H9 (cell line): ENCODE results near the gene MYRIP. TPM values are rescaled to one million over a fixed set of nuclear protein-coding genes. Genes with fewer than 3 reads are reported as not detected.
"Not testable (repeated sequence)": the region's sequence is repeated elsewhere in the genome, so short reads cannot be mapped to it uniquely, and the experiment has no call there.

Experiments
- DNase-seq: peaks from one replicate; pipeline ENCODE4 v3.0.0-alpha.2; 2017
- H2AFZ ChIP-seq: one replicate; pipeline ENCODE4 v1.6.1; 2013; ENCODE audit warnings: mild to moderate bottlenecking, low read length, control low read depth, moderate library complexity
- H2AK5ac ChIP-seq: 2 replicates; pipeline ENCODE4 v1.6.1; 2013; ENCODE audit warnings: low read length, control low read depth, mixed read lengths; ENCODE audit not compliant: insufficient read length
- H2BK120ac ChIP-seq: one replicate; pipeline ENCODE4 v1.6.1; 2013; ENCODE audit warnings: low read depth, mild to moderate bottlenecking, low read length, control low read depth, inconsistent platforms; ENCODE audit not compliant: poor library complexity, severe bottlenecking
- H2BK12ac ChIP-seq: 2 replicates; pipeline ENCODE4 v1.6.1; 2013; ENCODE audit warnings: low read length, control low read depth, mixed read lengths, low read depth; ENCODE audit not compliant: insufficient read length
- H2BK15ac ChIP-seq: 2 replicates; pipeline ENCODE4 v1.6.1; 2013; ENCODE audit warnings: low read depth, low read length, control low read depth
- H2BK20ac ChIP-seq: one replicate; pipeline ENCODE4 v1.6.1; 2013; ENCODE audit warnings: low read depth, mild to moderate bottlenecking, low read length, control low read depth, inconsistent platforms; ENCODE audit not compliant: poor library complexity, severe bottlenecking
- H2BK5ac ChIP-seq: 2 replicates; pipeline ENCODE4 v1.6.1; 2013; ENCODE audit warnings: low read length, control low read depth, mixed read lengths; ENCODE audit not compliant: insufficient read length
- H3K14ac ChIP-seq: 2 replicates; pipeline ENCODE4 v1.6.1; 2013; ENCODE audit warnings: low read length, control low read depth; ENCODE audit not compliant: insufficient read depth
- H3K18ac ChIP-seq: 2 replicates; pipeline ENCODE4 v1.6.1; 2013; ENCODE audit warnings: low read depth, mild to moderate bottlenecking, mixed read lengths, low read length, control low read depth; ENCODE audit not compliant: insufficient read length
- H3K23ac ChIP-seq: 2 replicates; pipeline ENCODE4 v1.6.1; 2013; ENCODE audit warnings: low read length, control low read depth, mixed read lengths, low read depth; ENCODE audit not compliant: insufficient read length
- H3K23me2 ChIP-seq: 2 replicates; pipeline ENCODE4 v1.6.1; 2013; ENCODE audit warnings: low read depth, mild to moderate bottlenecking, mixed read lengths, low read length, control low read depth; ENCODE audit not compliant: insufficient read length, poor library complexity, severe bottlenecking
- H3K27ac ChIP-seq: 2 replicates; pipeline ENCODE4 v1.5.1; 2013; ENCODE audit warnings: low read length, control low read depth, mixed read lengths, low read depth; ENCODE audit not compliant: insufficient read length
- H3K27me3 ChIP-seq: 2 replicates; pipeline ENCODE4 v1.6.1; 2013; ENCODE audit warnings: low read length, control low read depth, inconsistent platforms; ENCODE audit not compliant: insufficient read depth
- H3K4ac ChIP-seq: 2 replicates; pipeline ENCODE4 v1.6.1; 2013; ENCODE audit warnings: low read depth, mild to moderate bottlenecking, control low read depth, inconsistent platforms, low read length, moderate library complexity
- H3K4me1 ChIP-seq: 2 replicates; pipeline ENCODE4 v1.6.1; 2013; ENCODE audit warnings: low read length, control low read depth, inconsistent platforms; ENCODE audit not compliant: insufficient read depth
- H3K4me2 ChIP-seq: 2 replicates; pipeline ENCODE4 v1.6.1; 2013; ENCODE audit warnings: low read length, control low read depth, mixed read lengths; ENCODE audit not compliant: insufficient read length, insufficient read depth
- H3K56ac ChIP-seq: 2 replicates; pipeline ENCODE4 v1.6.1; 2013; ENCODE audit warnings: low read depth, mild to moderate bottlenecking, mixed read lengths, low read length, control low read depth; ENCODE audit not compliant: insufficient read length
- H3K79me1 ChIP-seq: 2 replicates; pipeline ENCODE4 v1.6.1; 2013; ENCODE audit warnings: low read depth, mild to moderate bottlenecking, moderate library complexity, low read length, control low read depth, inconsistent platforms; ENCODE audit not compliant: insufficient read depth, poor library complexity, severe bottlenecking
- H3K79me2 ChIP-seq: 2 replicates; pipeline ENCODE4 v1.6.1; 2013; ENCODE audit warnings: low read length, control low read depth, inconsistent platforms; ENCODE audit not compliant: insufficient read depth
- H3K9ac ChIP-seq: 2 replicates; pipeline ENCODE4 v1.6.1; 2013; ENCODE audit warnings: low read length, control low read depth, mixed read lengths; ENCODE audit not compliant: insufficient read length; ENCODE audit errors: extremely low read depth
- H3K9me3 ChIP-seq: one replicate; pipeline ENCODE4 v1.6.1; 2013; ENCODE audit warnings: low read depth, low read length, inconsistent platforms; ENCODE audit not compliant: control insufficient read depth
- H3T11ph ChIP-seq: one replicate; pipeline ENCODE4 v1.6.1; 2013; ENCODE audit warnings: mild to moderate bottlenecking, low read length, control low read depth, inconsistent platforms
- H4K20me1 ChIP-seq: one replicate; pipeline ENCODE4 v1.6.1; 2013; ENCODE audit not compliant: control insufficient read depth, insufficient read length, insufficient read depth
- H4K5ac ChIP-seq: 2 replicates; pipeline ENCODE4 v1.6.1; 2013; ENCODE audit warnings: low read depth, mild to moderate bottlenecking, mixed read lengths, low read length, control low read depth; ENCODE audit not compliant: insufficient read length
- H4K8ac ChIP-seq: replicated peaks from 2 replicates; pipeline ENCODE4 v1.6.1; 2013; ENCODE audit warnings: low read length, control low read depth, mixed read lengths, low read depth; ENCODE audit not compliant: insufficient read length
- H4K91ac ChIP-seq: 2 replicates; pipeline ENCODE4 v1.6.1; 2013; ENCODE audit warnings: low read depth, mild to moderate bottlenecking, moderate library complexity, mixed read lengths, low read length, control low read depth; ENCODE audit not compliant: insufficient read length
- H3K27ac Mint-ChIP-seq, 3 experiments: 2 replicates in 2 of 3; 3 replicates in 1 of 3; pipeline ENCODE4 v1.8.0; 2020 to 2021; ENCODE audit warnings: mixed read lengths in 3 of 3, mild to moderate bottlenecking in 1 of 3, moderate library complexity in 1 of 3
- H3K27me3 Mint-ChIP-seq: 2 replicates; pipeline ENCODE4 v1.8.0; 2021; ENCODE audit warnings: low read depth, mild to moderate bottlenecking, moderate library complexity, mixed read lengths
- H3K36me3 Mint-ChIP-seq, 3 experiments: 2 replicates in 2 of 3; 3 replicates in 1 of 3; pipeline ENCODE4 v1.8.0; 2020 to 2021; ENCODE audit warnings: low read depth in 3 of 3, mixed read lengths in 3 of 3; ENCODE audit not compliant: insufficient read depth in 1 of 3
- H3K4me1 Mint-ChIP-seq, 2 experiments: 2 replicates each; pipeline ENCODE4 v1.8.0; 2020; ENCODE audit warnings: mixed read lengths in 2 of 2
- H3K4me3 Mint-ChIP-seq, 2 experiments: 2 replicates in 1 of 2; 3 replicates in 1 of 2; pipeline ENCODE4 v1.8.0; 2020 to 2021; ENCODE audit warnings: mild to moderate bottlenecking in 2 of 2, mixed read lengths in 2 of 2, moderate library complexity in 1 of 2
- H3K9me3 Mint-ChIP-seq, 2 experiments: 2 replicates in 1 of 2; 3 replicates in 1 of 2; pipeline ENCODE4 v1.8.0; 2020; ENCODE audit warnings: mild to moderate bottlenecking in 2 of 2, mixed read lengths in 2 of 2, moderate library complexity in 1 of 2
- WGBS: extraction: QIAGEN DNeasy Blood & Tissue Kit; methylation state at CpG from one replicate; pipeline ENCODE4 v1.1.7; 2013; ENCODE audit warnings: missing lambda C conversion rate, low lambda C conversion rate, mixed read lengths; ENCODE audit not compliant: insufficient read length; ENCODE audit errors: extremely low coverage; 5-methylcytosine and 5-hydroxymethylcytosine counted together
- total RNA-seq: library from RNA; stranded (reverse); gene quantifications from 2 replicates; pipeline ENCODE4 v1.2.1, GENCODE V29; 2021
- TF ChIP-seq, protein P1 (sequence below): fragments of 200-600 bp; sonication (generic); conservative IDR thresholded peaks from 3 replicates; pipeline ENCODE4 v1.8.0; 2021; ENCODE audit warnings: antibody characterized with exemption, mild to moderate bottlenecking

The MYRIP gene
- total RNA-seq, 1 experiment from 2014 or later, result 1.8 TPM

GRCh38 chr3:40073310-40074007 lies 264.1 kb downstream of the MYRIP start:
- H3K27ac Mint-ChIP-seq, result no peak overlapping the region
- Histone ChIP-seq H3K4me1 (no peaks in the 10 kb centered on the region), H2BK12ac (no peak overlapping the region), H4K91ac (no peak overlapping the region), H3K4ac (no peak overlapping the region), H3K79me1 (no peaks in the 10 kb centered on the region), H3K27me3 (no peaks in the 10 kb centered on the region), H3K18ac (no peak overlapping the region), H2BK120ac (no peak overlapping the region), H3K56ac (no peak overlapping the region), H3K9me3 (no peaks in the 10 kb centered on the region), H3K27ac (no peak overlapping the region), H2AK5ac (no peak overlapping the region), H4K5ac (no peak overlapping the region), H3K79me2 (no peaks in the 10 kb centered on the region), H3K23me2 (no peaks in the 10 kb centered on the region), H3K23ac (no peak overlapping the region), H3K4me2 (no peak overlapping the region), H2BK20ac (no peak overlapping the region), H3K9ac (no peak overlapping the region), H4K20me1 (no peaks in the 10 kb centered on the region), H4K8ac (no peak overlapping the region), H2BK15ac (no peak overlapping the region), H3K14ac (no peak overlapping the region), H2AFZ (no peak overlapping the region), H2BK5ac (no peak overlapping the region), H3T11ph (no peak overlapping the region)
- no CpG with 5 or more reads among the region's 11 CpGs for WGBS
- TF ChIP-seq, protein P1, sequence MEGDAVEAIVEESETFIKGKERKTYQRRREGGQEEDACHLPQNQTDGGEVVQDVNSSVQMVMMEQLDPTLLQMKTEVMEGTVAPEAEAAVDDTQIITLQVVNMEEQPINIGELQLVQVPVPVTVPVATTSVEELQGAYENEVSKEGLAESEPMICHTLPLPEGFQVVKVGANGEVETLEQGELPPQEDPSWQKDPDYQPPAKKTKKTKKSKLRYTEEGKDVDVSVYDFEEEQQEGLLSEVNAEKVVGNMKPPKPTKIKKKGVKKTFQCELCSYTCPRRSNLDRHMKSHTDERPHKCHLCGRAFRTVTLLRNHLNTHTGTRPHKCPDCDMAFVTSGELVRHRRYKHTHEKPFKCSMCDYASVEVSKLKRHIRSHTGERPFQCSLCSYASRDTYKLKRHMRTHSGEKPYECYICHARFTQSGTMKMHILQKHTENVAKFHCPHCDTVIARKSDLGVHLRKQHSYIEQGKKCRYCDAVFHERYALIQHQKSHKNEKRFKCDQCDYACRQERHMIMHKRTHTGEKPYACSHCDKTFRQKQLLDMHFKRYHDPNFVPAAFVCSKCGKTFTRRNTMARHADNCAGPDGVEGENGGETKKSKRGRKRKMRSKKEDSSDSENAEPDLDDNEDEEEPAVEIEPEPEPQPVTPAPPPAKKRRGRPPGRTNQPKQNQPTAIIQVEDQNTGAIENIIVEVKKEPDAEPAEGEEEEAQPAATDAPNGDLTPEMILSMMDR, result peak; percentile 59
- peak; percentile 46 for DNase-seq
- peaks cover 0 to under 1% (median 0%) of the 10 kb centered on the region in 3 experiments; a peak in 1 of 7 replicates for H3K36me3 Mint-ChIP-seq
- peaks cover 4% of the 10 kb centered on the region for H3K27me3 Mint-ChIP-seq
- no peak overlapping the region for H3K4me3 Mint-ChIP-seq
- peaks cover 6 to 7% of the 10 kb centered on the region in 2 experiments for H3K4me1 Mint-ChIP-seq
- no peaks in the 10 kb centered on the region for H3K9me3 Mint-ChIP-seq

DNA sequence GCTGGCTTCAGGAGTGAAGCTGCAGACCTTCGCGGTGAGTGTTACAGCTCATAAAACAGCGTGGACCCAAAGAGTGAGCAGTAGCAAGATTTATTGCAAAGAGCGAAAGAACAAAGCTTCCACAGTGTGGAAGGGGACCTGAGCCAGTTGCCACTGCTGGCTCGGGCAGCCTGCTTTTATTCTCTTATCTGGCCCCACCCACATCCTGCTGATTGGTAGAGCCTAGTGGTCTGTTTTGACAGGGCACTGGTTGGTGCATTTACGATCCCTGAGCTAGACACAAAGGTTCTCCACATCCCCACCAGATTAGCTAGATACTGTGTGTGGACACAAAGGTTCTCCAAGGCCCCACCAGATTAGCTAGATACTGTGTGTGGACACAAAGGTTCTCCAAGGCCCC lies 267.7 kb downstream of the MYRIP start:
- not testable (repeated sequence) for H2BK20ac ChIP-seq, H3K4me3 Mint-ChIP-seq, H3K27me3 Mint-ChIP-seq, H2BK15ac ChIP-seq, H3K9me3 ChIP-seq, H3K14ac ChIP-seq, H2BK12ac ChIP-seq, H3K18ac ChIP-seq, H3K79me1 ChIP-seq, H2AK5ac ChIP-seq, H3K4me1 Mint-ChIP-seq, H4K20me1 ChIP-seq, H3K4me2 ChIP-seq, H3K9me3 Mint-ChIP-seq, H3K27me3 ChIP-seq, H4K8ac ChIP-seq, H3T11ph ChIP-seq, H3K23ac ChIP-seq, H3K27ac ChIP-seq, DNase-seq, H3K4me1 ChIP-seq, H2BK120ac ChIP-seq, H4K91ac ChIP-seq, H3K23me2 ChIP-seq, H3K36me3 Mint-ChIP-seq, H3K9ac ChIP-seq, H3K4ac ChIP-seq, H2AFZ ChIP-seq, H4K5ac ChIP-seq, H3K56ac ChIP-seq, H3K79me2 ChIP-seq, H3K27ac Mint-ChIP-seq, H2BK5ac ChIP-seq
- WGBS, result no CpG with 5 or more reads among the region's 6 CpGs
